OCI-LY3 (cell line): Measurements from ENCODE around the gene MTMR3.

Experiments used
- CTCF ChIP-seq: fragments of 200-600, 300-600 bp; sonication (generic); IDR thresholded peaks from 2 replicates; pipeline ENCODE4 v1.5.1; 2014; ENCODE audit warnings: antibody characterized with exemption, low read length, low read depth
- EZH2phosphoT487 ChIP-seq: fragments of 200-600 bp; shearing (Covaris generic); IDR thresholded peaks from 2 replicates; pipeline ENCODE4 v1.6.1; 2018; ENCODE audit warnings: antibody characterized with exemption, mixed run types, low read depth

GRCh38 chr22:30031764-30032455 is 148.9 kb downstream of the MTMR3 start:
- TF ChIP-seq CTCF (no peak), EZH2phosphoT487 (no peak)
